GM21737 (cell line): ENCODE measurements around the gene SYT2.
"Not testable (repeated sequence)": the region's sequence is repeated elsewhere in the genome, so short reads cannot be mapped to it uniquely, and the experiment has no call there.

ENCODE experiments used
- ATAC-seq: cut with Tn5 transposase; IDR thresholded peaks from one replicate; pipeline ENCODE4 v1.9.1; 2021; ENCODE audit warnings: mild to moderate bottlenecking, moderate library complexity; ENCODE audit not compliant: unreplicated experiment

The SYT2 gene

GRCh38 chr1:202710070-202711045 is at the start of gene SYT2:
TSS of gene SYT2 (minus strand) at chr1:202710454. CDS start at chr1:202605772, 104,682 bp downstream.
- ATAC-seq = no peak

- ATAC-seq = no peak
These were observed 46.1 kb upstream of the SYT2 start for GRCh38 chr1:202756391-202756790.

- no peak for ATAC-seq
These were observed 44.0 kb upstream of the SYT2 start for GRCh38 chr1:202754293-202754692.

- no peak for ATAC-seq
These were observed 42.5 kb upstream of the SYT2 start for GRCh38 chr1:202752774-202753173.

- no peak for ATAC-seq
These were observed 40.5 kb upstream of the SYT2 start for GRCh38 chr1:202750761-202751160.

GRCh38 chr1:202750024-202750423 is 39.8 kb upstream of the SYT2 start:
- no peak for ATAC-seq

GRCh38 chr1:202745323-202745888 is 35.2 kb upstream of the SYT2 start:
- no peak for ATAC-seq

- not testable (repeated sequence) for ATAC-seq
These were observed 34.5 kb upstream of the SYT2 start for GRCh38 chr1:202744770-202745169.

GRCh38 chr1:202742496-202742895 is 32.2 kb upstream of the SYT2 start:
- no peak for ATAC-seq

- no peak for ATAC-seq
These were observed 23.0 kb upstream of the SYT2 start for GRCh38 chr1:202733251-202733650.

GRCh38 chr1:202728951-202729350 is 18.7 kb upstream of the SYT2 start:
- no peak for ATAC-seq

- no peak for ATAC-seq
These were observed 15.3 kb upstream of the SYT2 start for GRCh38 chr1:202725526-202725925.

- no peak for ATAC-seq
These were observed 13.5 kb upstream of the SYT2 start for GRCh38 chr1:202723708-202724107.

GRCh38 chr1:202723046-202723445 is 12.8 kb upstream of the SYT2 start:
- ATAC-seq = not testable (repeated sequence)

- ATAC-seq = no peak
These were observed 6.4 kb upstream of the SYT2 start for GRCh38 chr1:202716654-202717053.

GRCh38 chr1:202714202-202714601 is 3.9 kb upstream of the SYT2 start:
- ATAC-seq = not testable (repeated sequence)

- no peak for ATAC-seq
These were observed 2.9 kb upstream of the SYT2 start for GRCh38 chr1:202713110-202713509.

- no peak for ATAC-seq
These were observed 1.8 kb upstream of the SYT2 start for GRCh38 chr1:202711949-202712635.

GRCh38 chr1:202709276-202710041 is 795 bp downstream of the SYT2 start:
- no peak for ATAC-seq

GRCh38 chr1:202708456-202709275 is 1.6 kb downstream of the SYT2 start:
- ATAC-seq = no peak
